ENCODE measurements around the gene VPS54.
"Not testable (repeated sequence)": the region's sequence is repeated elsewhere in the genome, so short reads cannot be mapped to it uniquely, and the experiment has no call there.

Gene VPS54

GRCh38 chr2:63993871-63994270 lies 25.4 kb downstream of the VPS54 start:
- no peak for DNase-seq (ENCODE audit: low read depth in 2 of 2)

GRCh38 chr2:63993130-63993584 lies 26.1 kb downstream of the VPS54 start:
- not testable (repeated sequence) for DNase-seq (ENCODE audit: low read depth in 2 of 2)

- DNase-seq (ENCODE audit: low read depth in 2 of 2): no peak
These were observed 27.1 kb downstream of the VPS54 start for GRCh38 chr2:63992061-63992685.

DNA sequence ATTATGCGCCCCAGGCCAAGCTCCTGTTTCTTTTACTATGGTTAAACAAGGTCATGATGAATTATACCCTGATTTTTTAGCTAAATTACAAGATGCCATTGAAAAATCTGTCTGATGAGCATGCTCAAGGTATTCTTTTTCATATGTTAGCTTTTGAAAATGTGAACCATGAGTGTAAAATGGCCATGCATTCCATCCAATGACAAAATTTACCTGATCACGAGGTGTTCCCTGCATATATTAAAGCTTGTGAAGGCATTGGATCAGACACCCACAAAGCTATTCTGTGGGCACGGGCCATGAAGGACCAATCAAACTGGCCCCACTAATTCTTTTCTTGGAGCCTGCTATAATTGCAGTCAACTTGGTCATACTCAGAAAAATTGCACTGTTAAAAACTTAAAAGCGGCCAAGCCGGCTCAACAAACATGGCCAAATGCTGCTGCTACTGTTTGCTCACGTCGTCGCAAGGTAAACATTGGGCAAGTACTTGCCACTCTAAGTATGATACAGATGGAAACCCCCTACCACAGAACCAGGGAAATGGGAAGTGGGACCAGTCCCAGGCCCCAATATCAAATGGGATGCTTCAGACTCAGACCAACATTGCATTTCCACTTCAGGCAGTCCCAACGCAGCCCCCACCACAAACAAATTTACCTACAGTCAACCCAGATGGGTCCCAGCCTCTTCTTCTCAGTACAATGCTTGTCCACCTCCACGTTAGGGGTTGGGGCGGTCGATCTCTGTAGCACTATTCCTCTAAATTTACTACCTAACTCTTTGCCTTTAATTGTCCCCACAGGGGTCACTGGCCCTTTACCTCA lies 27.8 kb downstream of the VPS54 start:
- not testable (repeated sequence) for DNase-seq (ENCODE audit: low read depth in 2 of 2)

GRCh38 chr2:63990072-63990471 lies 29.2 kb downstream of the VPS54 start:
- no peak for DNase-seq (ENCODE audit: low read depth in 2 of 2)

GRCh38 chr2:63988842-63989436 lies 30.3 kb downstream of the VPS54 start:
- DNase-seq (ENCODE audit: low read depth in 2 of 2): not testable (repeated sequence)

- DNase-seq (ENCODE audit: low read depth in 2 of 2): no peak
These were observed 34.4 kb downstream of the VPS54 start for GRCh38 chr2:63984606-63985359.

DNA sequence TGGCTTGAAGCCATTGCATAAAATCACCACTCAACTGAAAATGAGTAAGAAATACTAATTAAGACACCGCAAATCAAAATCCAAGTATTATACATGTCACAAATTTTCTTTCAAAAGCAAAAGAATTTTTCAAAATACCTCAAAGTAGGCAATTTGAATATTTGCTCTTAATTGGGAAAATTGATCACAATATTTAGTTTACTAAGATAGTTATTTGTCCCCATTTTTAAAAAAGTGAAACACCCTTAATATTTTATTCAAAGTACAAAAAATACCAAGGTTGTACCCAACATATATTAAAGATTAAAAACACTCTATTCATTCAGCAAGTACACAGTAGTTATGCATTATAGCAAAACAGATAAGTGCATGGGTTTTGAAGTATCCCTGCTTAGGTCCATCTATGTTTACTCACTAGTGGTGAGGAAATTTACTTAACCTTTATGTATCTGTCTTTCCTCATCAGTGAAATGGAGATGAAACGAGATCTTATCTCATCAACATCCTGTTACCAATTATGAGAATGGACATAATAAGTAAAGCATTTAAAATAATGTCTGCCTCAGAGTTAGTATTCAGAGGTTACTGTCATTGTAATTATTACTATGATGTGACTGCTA lies 35.1 kb downstream of the VPS54 start:
- DNase-seq (ENCODE audit: low read depth in 2 of 2): no peak

- no peak for DNase-seq (ENCODE audit: low read depth in 2 of 2)
These were observed 36.9 kb downstream of the VPS54 start for GRCh38 chr2:63982335-63982734.

- DNase-seq (ENCODE audit: low read depth in 2 of 2): no peak
These were observed 37.5 kb downstream of the VPS54 start for GRCh38 chr2:63981702-63982103.

- no peak for DNase-seq (ENCODE audit: low read depth in 2 of 2)
These were observed 38.4 kb downstream of the VPS54 start for GRCh38 chr2:63980794-63981193.

GRCh38 chr2:63977904-63978303 lies 41.3 kb downstream of the VPS54 start:
- DNase-seq (ENCODE audit: low read depth in 2 of 2): no peak

GRCh38 chr2:63976125-63976510 lies 43.1 kb downstream of the VPS54 start:
- DNase-seq (ENCODE audit: low read depth in 2 of 2): no peak

GRCh38 chr2:63975437-63976124 lies 43.6 kb downstream of the VPS54 start:
- DNase-seq (ENCODE audit: low read depth in 2 of 2): no peak

- not testable (repeated sequence) for DNase-seq (ENCODE audit: low read depth in 2 of 2)
These were observed 44.2 kb downstream of the VPS54 start for GRCh38 chr2:63975036-63975435.

DNA sequence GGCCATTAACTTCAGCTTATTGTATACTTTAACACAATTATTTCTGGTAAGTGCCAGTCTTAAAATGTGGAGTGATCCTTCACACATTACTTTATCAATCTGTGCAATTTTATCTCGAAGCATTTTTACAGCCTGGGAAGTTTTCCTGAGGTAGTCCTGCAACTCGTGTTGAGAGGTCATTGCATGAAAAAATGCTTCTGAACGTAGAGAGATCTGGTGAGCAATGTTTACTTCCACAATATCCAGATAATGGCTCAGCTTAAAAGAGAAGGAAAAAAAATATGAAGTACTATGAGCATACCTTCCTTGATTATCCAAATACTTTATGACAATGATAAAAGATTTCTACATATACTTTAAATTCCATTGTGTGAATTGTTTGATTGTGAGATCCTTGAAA lies 57.0 kb downstream of the VPS54 start:
- DNase-seq (ENCODE audit: low read depth in 2 of 2): no peak

- DNase-seq (ENCODE audit: low read depth in 2 of 2): no peak
These were observed 68.8 kb downstream of the VPS54 start for GRCh38 chr2:63950414-63950813.

DNA sequence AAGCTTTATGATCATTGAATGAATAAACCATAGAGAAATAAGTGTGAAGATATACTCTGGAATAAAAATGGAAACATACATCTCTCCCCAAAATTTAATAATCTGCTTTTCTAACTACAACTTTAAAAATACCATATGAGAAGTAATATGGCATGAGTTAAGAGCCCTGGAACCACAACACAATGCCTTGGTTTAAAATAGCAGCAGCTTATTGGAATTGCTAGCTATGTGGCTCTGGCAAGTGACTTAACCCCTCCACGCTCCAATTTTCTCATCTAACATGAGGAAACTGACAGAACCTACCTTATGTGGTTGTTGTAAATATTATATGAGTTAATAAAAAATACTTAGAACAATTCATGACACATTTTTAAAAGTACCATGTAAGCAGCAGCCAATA lies 76.4 kb downstream of the VPS54 start:
- DNase-seq (ENCODE audit: low read depth in 2 of 2): no peak

- DNase-seq (ENCODE audit: low read depth in 2 of 2): not testable (repeated sequence)
These were observed 87.1 kb downstream of the VPS54 start for GRCh38 chr2:63932104-63932503.

GRCh38 chr2:63926815-63927214 lies 92.4 kb downstream of the VPS54 start:
- no peak for DNase-seq (ENCODE audit: low read depth in 2 of 2)

- DNase-seq (ENCODE audit: low read depth in 2 of 2): no peak
These were observed 104.9 kb downstream of the VPS54 start for GRCh38 chr2:63914311-63914710.

Data from stimulated activated CD8-positive, alpha-beta memory T cell treated with anti-CD3 and anti-CD28 coated beads, Interleukin-2, amount 100 ng/mL, for 1 hour (primary cell).